ENCODE measurements around the gene MYO10.

The MYO10 gene

GRCh38 chr5:16616536-16617273 is 319.4 kb downstream of the MYO10 start, which contains the start of gene RETREG1:
TSS of gene RETREG1 (minus strand) at chr5:16616997. CDS start at chr5:16616971, 26 bp downstream.
- no peak for DNase-seq (ENCODE audit: low spot score)

- DNase-seq (ENCODE audit: low spot score): no peak
Observed at GRCh38 chr5:16615741-16616535, 320.1 kb downstream of the MYO10 start.

GRCh38 chr5:16612007-16612406 is 324.1 kb downstream of the MYO10 start:
- DNase-seq (ENCODE audit: low spot score): no peak

All from kidney capillary endothelial cell (primary cell).